Mesodermal cell (in vitro differentiated cells): ENCODE data around the gene RNPEPL1.

Experiments used
- H3K27ac ChIP-seq: 2 replicates; pipeline ENCODE4 v1.7.0; 2013; ENCODE audit warnings: mild to moderate bottlenecking, low read depth, low read length, moderate library complexity; ENCODE audit not compliant: severe bottlenecking
- H3K36me3 ChIP-seq: 2 replicates; pipeline ENCODE4 v1.7.1; 2013; ENCODE audit warnings: mild to moderate bottlenecking, low read length, moderate library complexity; ENCODE audit not compliant: control insufficient read depth, insufficient read depth
- H3K4me1 ChIP-seq: one replicate; pipeline ENCODE4 v1.7.1; 2013; ENCODE audit warnings: mild to moderate bottlenecking, low read length; ENCODE audit not compliant: insufficient read depth, control insufficient read depth, poor library complexity, severe bottlenecking
- H3K4me3 ChIP-seq: 2 replicates; pipeline ENCODE4 v1.7.0; 2013; ENCODE audit warnings: low read length, control low read depth, mild to moderate bottlenecking; ENCODE audit not compliant: insufficient read depth, poor library complexity, severe bottlenecking; ENCODE audit errors: extremely low read depth
- H3K9me3 ChIP-seq: 2 replicates; pipeline ENCODE4 v1.7.1; 2013; ENCODE audit warnings: mild to moderate bottlenecking, low read length, moderate library complexity; ENCODE audit not compliant: control insufficient read depth
- WGBS, 2 experiments: methylation state at CpG; one replicate each; pipeline ENCODE4 v1.1.5; 2013; ENCODE audit warnings: missing lambda C conversion rate in 2 of 2; ENCODE audit not compliant: insufficient coverage in 2 of 2; 5-methylcytosine and 5-hydroxymethylcytosine counted together

The RNPEPL1 gene

GRCh38 chr2:240593703-240594451, 25.6 kb downstream of the RNPEPL1 start:
- Histone ChIP-seq H3K4me1 (peaks cover 11% of the 10 kb centered on the region), H3K9me3 (no peaks in the 10 kb centered on the region), H3K36me3 (peaks cover 53% of the 10 kb centered on the region), H3K27ac (no peak overlapping the region), H3K4me3 (no peak overlapping the region)
- 93 to 97% methylated on average over 14 to 18 of the region's 19 CpGs for WGBS, 2 experiments

- Histone ChIP-seq H3K27ac (no peak overlapping the region), H3K36me3 (peaks cover 47% of the 10 kb centered on the region), H3K4me3 (no peak overlapping the region), H3K4me1 (peaks cover 11% of the 10 kb centered on the region), H3K9me3 (no peaks in the 10 kb centered on the region)
- 93 to 97% methylated on average over 26 to 34 of the region's 34 CpGs for WGBS, 2 experiments
These were observed 26.5 kb downstream of the RNPEPL1 start for GRCh38 chr2:240594511-240595380.

GRCh38 chr2:240595381-240596079, 27.2 kb downstream of the RNPEPL1 start:
- Histone ChIP-seq H3K4me1 (peaks cover 11% of the 10 kb centered on the region), H3K9me3 (no peaks in the 10 kb centered on the region), H3K27ac (no peak overlapping the region), H3K36me3 (peaks cover 43% of the 10 kb centered on the region), H3K4me3 (no peak overlapping the region)
- WGBS, 2 experiments = 85% methylated on average over 15 of the region's 18 CpGs

GRCh38 chr2:240596080-240596460, 27.8 kb downstream of the RNPEPL1 start:
- Histone ChIP-seq H3K9me3 (no peaks in the 10 kb centered on the region), H3K4me3 (no peak overlapping the region), H3K27ac (no peak overlapping the region), H3K36me3 (peaks cover 43% of the 10 kb centered on the region), H3K4me1 (peaks cover 6% of the 10 kb centered on the region)
- WGBS, 2 experiments = 93 to 98% methylated on average over 15 to 17 of the region's 17 CpGs

GRCh38 chr2:240596491-240596931, 28.2 kb downstream of the RNPEPL1 start:
- Histone ChIP-seq H3K4me3 (no peak overlapping the region), H3K4me1 (peaks cover 2% of the 10 kb centered on the region), H3K36me3 (peaks cover 43% of the 10 kb centered on the region), H3K9me3 (no peaks in the 10 kb centered on the region), H3K27ac (no peak overlapping the region)
- WGBS, 2 experiments = 95 to 97% methylated on average over 15 to 22 of the region's 23 CpGs

GRCh38 chr2:240597054-240597418, 28.8 kb downstream of the RNPEPL1 start:
- Histone ChIP-seq H3K4me1 (no peaks in the 10 kb centered on the region), H3K4me3 (no peak overlapping the region), H3K36me3 (peaks cover 43% of the 10 kb centered on the region), H3K9me3 (no peaks in the 10 kb centered on the region), H3K27ac (no peak overlapping the region)
- WGBS, 2 experiments = 91 to 95% methylated on average over 8 to 10 of the region's 10 CpGs

GRCh38 chr2:240597419-240598181, 29.3 kb downstream of the RNPEPL1 start:
- H3K9me3 ChIP-seq = no peaks in the 10 kb centered on the region
- peaks cover 38% of the 10 kb centered on the region for H3K36me3 ChIP-seq
- no peak overlapping the region for H3K27ac ChIP-seq
- no peaks in the 10 kb centered on the region for H3K4me1 ChIP-seq
- 91 to 93% methylated on average over 20 to 21 of the region's 22 CpGs for WGBS, 2 experiments
- H3K4me3 ChIP-seq = no peak overlapping the region

GRCh38 chr2:240598311-240598911, 30.1 kb downstream of the RNPEPL1 start:
- Histone ChIP-seq H3K4me1 (no peaks in the 10 kb centered on the region), H3K27ac (no peak overlapping the region), H3K36me3 (peaks cover 31% of the 10 kb centered on the region), H3K4me3 (no peak overlapping the region), H3K9me3 (no peaks in the 10 kb centered on the region)
- WGBS, 2 experiments = 92 to 99% methylated on average over 15 to 17 of the region's 17 CpGs

GRCh38 chr2:240599141-240599583, 30.9 kb downstream of the RNPEPL1 start:
- Histone ChIP-seq H3K9me3 (no peaks in the 10 kb centered on the region), H3K4me1 (no peaks in the 10 kb centered on the region), H3K36me3 (peaks cover 26% of the 10 kb centered on the region), H3K4me3 (no peak overlapping the region), H3K27ac (no peak overlapping the region)
- 94 to 99% methylated on average over 9 to 10 of the region's 11 CpGs for WGBS, 2 experiments
